HT-29 (cell line): ENCODE results near the gene NLRP9. TPM values are rescaled to one million over a fixed set of nuclear protein-coding genes. Genes with fewer than 3 reads are reported as not detected.

ENCODE experiments used
- DNase-seq: peaks from one replicate; pipeline ENCODE4 v3.0.0-alpha.2; 2015; ENCODE audit warnings: low spot score
- total RNA-seq: library from RNA; depleted of rRNA; stranded (reverse); fragments of >200 nt; shearing (Covaris generic); gene quantifications from 2 replicates; pipeline ENCODE4 v1.2.3, GENCODE V29; 2014

NLRP9 gene
- total RNA-seq, 1 experiment from 2014 or later, result not detected

DNA sequence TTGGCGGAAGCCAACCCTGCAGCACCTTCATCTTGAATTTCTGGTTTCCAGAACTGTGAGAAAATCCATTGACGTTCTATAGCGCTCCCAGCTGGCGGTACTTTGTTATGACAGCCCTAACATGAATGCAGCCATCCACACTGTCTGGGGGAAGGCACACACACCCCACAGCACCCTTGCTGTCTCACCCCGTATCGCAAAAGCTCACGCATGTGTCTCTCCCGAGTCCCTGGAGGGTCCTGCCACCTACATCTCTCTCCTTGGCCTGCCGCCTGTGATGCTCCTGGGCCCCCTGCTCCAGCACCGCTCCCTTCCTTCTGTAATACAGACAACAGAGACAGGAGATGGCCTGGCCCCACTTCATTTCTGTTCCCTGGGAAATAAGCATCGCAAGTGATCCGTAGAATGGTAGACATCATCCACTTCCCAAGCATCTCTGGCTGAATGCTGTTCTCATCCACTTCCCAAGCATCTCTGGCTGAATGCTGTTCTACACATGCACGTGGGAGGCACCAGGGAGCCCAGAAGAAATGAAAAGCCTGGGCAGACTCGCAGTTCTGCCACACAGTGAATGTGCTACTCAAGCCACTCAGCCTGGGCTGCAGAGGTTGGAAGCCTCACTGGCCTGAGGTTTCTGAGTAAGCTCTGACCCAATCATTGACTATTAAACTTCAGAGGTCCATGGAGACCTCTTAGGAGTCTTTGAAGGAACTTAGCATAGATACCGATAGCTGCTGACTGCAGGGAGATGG, 33.5 kb downstream of the NLRP9 start:
- DNase-seq, result peak; percentile 49

DNA sequence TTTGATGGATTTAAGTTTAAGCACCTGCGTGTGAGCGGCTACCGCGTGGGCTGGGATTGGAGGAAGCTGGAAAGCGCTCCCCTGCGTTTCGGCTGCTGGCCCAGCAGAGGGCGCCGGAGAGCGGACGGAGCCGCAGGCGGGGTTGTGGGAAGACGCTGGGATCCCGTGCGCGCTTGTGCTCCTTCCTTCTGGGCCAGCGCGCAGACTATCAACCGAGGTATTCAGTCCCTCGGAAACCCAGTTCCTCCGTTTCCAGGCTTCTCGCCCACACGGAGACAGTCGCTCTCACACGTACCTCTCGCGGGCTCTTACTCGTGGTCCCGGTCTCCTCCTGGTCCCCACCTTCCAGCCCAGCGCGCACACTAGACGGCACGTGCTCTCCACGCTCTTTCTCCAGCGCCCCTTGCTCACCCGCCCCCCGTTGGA, 34.4 kb downstream of the NLRP9 start:
- no peak for DNase-seq

DNA sequence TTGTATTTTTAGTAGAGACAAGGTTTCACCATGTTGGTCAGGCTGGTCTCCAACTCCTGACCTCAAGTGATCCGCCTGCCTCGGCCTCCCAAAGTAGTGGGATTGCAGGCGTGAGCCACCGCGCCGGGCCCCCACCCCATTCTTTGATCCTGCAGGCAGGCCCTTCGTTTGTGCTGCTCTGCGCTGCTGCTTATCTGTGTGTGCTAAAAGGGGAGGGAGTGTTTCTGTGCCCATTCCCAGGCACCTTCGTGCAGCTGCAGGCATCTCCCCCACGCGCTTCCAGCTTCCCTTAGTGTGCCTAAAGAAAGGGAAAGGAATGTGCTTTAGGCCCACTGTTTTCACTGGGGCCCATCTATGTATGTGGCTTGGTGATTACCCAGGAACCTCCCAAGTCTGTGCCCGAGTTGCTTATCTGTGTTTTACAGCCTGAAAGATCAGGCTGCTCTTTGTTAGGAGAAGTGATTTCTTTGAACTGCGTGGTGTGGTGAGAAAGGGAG, 36.0 kb downstream of the NLRP9 start:
- no peak for DNase-seq

DNA sequence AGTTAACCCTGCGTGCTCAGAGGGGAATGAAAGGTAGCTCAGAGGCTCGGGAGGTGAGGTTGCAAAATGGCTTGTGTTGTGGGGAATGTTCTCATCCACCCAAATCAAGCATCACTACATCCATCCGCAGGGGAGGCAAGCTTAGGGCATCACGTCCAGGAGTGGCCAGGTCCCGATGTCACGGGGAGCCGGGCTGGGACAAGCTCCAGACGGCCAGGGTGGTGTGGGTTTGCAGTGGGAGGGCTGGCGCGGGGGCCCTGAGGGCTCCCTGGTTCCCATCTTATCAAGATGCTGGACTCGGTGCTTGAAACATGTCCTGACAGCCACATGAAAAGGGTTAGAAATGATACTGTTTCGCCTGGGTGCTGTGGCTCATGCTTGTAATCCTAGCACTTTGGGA, 37.4 kb downstream of the NLRP9 start:
- no peak for DNase-seq

DNA sequence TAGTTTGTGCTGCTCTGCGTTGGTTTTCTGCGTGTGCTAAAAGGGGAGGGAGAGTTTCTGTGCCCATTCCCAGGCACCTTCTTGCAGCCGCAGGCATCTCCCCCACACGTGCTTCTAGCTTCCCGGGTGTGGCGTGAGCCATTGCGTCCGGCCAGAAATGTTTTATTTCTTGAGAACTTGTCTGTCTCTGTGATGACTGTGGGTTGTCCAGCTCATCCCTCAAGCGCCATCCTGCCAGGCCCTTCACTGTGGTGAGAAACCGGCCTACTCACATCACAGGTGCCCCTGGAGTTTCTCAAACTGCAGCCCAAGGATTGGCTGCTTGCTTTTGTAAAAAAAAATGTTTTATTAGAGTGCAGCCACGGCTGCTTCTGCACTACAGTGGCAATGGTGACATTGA, 39.0 kb downstream of the NLRP9 start:
- DNase-seq, result no peak

DNA sequence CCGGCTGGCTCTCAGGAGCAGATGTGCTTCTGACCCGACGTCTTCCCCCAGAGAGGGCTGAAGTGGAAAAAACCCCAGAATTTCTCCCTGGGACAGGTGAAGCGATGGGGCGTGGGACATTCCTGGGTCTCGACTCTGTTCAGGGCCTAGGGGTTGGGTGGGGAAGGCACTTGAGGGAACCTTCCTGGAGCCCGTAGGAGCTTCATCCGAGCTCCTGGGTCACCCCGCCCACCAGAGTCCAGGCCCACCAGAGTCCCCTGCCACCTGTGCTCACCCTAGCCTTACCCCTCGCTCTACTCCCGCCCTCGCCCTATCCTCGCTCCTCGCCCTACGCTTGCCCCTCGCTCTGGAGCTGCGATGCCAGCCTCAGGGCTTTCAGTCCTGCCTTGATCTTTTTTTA, 39.9 kb downstream of the NLRP9 start:
- DNase-seq, result no peak

DNA sequence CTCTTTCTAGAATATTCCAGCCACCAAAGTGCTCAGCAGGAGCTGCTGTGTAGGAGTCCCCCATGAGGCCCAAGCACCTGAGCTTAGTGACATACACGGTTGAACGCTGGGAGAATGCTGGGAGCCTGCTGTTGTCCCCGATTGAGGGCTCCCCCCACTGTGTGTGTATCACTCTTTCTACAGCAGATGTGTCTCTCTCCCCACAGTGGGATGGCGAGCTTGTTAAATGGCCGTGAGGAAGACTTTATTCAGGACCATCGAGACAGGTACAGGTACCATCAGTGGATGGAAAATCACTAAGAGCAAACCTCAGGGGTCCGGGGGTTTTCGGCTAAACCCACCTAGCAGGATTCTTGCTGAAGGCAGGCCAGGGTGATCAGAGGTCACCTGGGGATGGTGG, 40.5 kb downstream of the NLRP9 start:
- DNase-seq, result no peak

DNA sequence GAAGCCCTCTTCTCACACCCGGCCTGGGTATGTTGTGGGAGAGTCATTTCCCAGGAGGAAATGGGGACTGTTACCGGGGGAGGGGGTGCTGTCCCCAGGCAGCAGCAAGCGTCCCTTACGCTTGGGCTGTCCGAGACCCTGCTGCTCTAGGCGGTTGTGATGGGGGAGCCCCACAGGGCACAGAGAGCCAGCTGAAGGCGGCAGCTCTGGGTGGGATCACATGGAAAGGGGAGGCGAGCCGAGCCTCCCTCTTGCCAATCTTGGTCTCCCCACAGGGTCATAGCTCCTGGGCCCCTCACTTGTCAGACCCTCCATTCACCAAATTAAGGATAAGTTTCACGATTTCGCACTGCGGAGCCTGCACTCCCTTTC, 41.1 kb downstream of the NLRP9 start:
- no peak for DNase-seq

DNA sequence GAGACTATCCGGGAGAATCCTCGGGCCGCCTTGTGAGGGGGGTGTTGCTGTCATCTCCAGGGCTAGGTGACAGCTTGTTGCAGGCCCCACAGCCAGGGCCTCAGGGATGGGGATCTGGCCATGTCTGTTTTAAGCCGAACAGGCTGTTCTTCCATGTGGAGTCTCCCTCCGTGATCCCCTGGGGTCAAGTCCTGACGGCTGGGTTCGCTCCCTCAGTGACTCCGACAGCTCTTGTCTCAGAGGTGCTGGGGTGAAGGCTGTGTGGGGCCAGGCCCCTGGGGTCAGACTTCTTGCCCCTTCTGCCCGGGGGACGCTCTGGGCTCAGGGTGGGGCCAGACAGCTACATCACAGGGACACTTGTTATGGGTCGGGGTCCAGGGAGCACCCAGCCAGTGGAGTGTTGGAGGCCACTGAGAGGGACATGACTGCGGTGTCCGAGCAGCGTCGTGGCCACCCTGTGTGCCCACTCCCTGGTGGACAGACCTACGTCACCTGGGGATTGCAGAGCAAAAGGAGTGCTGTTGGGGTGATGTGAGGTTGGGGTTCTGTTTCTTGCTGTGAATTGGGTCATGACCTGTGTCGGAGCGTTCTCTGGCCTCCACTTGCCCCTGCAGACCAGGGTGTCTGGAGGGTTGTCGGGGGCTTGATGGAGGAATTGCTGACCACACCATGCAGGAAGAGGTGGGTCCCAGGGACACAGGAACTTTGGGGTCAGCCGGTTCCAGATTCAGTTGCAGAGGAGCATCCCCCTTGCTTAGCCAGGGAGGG, 41.7 kb downstream of the NLRP9 start:
- no peak for DNase-seq

DNA sequence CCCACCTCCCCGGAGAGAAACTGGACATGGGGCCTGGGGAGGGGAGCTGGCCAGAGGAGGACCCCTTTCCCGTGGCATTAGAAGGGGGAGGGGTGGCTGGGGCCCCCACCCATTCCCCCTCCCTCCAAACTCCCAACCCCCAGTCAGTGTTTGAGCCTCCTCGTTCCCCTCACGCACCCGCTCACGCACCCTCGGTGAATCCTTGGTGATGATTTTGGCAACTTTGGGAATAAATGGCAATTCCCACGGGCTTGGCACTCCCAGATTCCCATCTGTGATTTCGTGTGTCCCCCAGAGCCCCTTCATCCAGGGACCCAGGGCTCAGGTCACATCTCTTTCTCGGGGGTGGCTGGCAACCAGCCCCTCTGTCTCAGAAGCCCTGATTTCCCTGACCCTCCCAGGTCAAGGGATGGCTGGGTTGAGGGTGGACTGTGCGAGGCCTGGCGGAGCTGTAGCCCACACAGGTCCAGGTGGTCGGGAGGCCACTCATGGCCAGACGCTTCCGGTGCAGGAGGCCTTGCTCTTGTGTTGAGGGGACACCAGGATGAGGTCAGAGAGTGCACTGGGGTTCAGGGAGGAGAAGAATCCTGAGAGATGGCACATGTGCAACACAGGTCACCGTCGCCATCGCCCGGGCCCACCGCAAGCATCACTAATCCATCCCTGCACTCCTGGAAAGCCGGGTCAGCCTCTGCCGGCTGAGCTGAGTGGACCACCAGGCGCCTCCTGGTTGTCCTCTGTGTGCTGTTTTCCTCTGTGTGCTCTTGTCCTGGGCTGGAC, 42.5 kb downstream of the NLRP9 start:
- no peak for DNase-seq

DNA sequence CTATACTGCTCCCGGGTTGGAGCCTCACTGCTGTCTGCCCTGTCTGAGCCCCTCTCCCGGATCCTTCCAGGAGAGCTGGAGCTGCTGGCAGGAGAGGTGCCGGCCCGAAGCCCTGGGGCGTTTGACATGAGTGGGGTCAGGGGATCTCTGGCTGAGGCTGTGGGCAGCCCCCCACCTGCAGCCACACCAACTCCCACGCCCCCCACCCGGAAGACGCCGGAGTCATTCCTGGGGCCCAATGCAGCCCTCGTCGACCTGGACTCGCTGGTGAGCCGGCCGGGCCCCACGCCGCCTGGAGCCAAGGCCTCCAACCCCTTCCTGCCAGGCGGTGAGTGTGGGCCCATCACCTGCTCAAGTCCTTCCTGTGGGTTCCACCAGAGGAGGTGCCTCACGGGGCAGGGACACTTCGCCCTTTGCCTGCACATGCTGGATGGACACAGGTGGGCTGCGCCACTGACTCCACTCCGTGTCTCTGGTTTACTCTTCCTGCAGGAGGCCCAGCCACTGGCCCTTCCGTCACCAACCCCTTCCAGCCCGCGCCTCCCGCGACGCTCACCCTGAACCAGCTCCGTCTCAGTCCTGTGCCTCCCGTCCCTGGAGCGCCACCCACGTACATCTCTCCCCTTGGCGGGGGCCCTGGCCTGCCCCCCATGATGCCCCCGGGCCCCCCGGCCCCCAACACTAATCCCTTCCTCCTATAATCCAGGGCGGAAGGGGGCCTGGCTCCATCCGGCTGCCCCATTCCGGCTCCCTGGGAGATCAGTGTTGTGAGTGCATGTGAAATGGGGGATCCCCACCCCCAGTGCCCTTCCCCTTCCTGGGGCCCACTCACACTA, 43.3 kb downstream of the NLRP9 start:
- no peak for DNase-seq

DNA sequence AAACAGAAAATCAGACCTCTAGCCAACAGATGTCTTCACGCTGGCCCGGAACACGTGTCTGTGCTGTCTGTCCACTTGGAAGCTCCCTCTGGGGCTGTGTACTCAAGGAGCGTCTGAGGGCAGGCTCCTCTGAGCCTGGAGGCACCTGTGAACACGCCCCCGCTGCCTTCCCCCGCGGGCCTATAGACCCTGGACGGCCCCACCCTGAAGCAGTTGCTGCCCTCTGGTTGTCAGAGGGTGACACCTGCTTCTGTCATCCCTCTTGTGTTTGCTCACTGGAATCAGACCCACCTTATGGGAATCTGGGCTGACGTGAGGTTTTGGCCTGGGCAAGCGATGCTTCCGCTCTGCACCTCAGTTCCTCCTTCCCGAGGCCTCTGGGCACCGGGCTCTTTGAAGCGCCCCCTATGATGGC, 44.0 kb downstream of the NLRP9 start:
- no peak for DNase-seq

DNA sequence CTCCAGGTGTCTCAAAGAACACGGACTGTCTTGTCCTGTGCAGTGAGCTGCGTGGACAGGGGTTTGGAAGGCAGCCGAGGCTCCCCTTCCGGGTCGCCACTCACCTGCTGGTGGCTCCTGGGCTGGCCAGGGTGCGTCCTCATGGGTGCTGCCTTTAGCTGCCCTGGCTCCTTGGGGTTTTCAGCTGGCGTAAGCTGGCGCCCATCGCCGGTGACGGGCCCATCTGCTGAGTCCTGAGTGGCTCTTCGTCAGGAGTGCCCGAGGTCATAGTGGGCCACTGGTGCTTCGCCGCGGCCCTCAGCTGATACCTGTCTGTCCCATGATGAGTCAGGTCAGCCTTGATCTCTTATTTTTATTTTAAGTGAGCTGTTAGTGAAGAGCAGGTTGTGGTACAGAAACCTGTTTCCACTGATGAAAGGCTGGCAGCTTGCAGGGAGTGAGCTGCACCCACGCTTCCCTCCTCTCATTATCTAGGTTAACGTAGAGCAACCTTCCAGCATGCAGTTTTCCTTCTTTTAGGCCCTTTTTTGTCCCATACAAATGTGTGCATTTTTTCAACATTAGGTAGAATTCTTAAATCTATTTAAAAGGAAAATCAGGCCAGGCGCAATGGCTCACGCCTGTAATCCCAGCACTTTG, 44.7 kb downstream of the NLRP9 start:
- DNase-seq, result no peak

DNA sequence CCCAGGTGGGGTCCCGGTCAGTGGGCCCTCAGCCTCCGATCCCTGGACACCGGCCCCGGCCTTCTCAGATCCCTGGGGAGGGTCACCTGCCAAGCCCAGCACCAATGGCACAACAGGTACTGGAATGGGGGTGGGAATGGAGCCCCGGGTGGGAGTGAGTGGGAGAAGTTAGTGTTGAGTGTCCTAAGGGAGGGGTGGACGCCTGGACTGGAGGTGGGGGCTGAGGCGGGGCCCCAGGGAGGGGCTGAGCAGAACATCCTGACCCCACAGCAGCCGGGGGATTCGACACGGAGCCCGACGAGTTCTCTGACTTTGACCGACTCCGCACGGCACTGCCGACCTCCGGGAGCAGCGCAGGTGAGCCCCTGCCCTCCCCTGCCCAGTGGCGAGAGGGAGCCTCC, 45.5 kb downstream of the NLRP9 start:
- DNase-seq, result no peak

DNA sequence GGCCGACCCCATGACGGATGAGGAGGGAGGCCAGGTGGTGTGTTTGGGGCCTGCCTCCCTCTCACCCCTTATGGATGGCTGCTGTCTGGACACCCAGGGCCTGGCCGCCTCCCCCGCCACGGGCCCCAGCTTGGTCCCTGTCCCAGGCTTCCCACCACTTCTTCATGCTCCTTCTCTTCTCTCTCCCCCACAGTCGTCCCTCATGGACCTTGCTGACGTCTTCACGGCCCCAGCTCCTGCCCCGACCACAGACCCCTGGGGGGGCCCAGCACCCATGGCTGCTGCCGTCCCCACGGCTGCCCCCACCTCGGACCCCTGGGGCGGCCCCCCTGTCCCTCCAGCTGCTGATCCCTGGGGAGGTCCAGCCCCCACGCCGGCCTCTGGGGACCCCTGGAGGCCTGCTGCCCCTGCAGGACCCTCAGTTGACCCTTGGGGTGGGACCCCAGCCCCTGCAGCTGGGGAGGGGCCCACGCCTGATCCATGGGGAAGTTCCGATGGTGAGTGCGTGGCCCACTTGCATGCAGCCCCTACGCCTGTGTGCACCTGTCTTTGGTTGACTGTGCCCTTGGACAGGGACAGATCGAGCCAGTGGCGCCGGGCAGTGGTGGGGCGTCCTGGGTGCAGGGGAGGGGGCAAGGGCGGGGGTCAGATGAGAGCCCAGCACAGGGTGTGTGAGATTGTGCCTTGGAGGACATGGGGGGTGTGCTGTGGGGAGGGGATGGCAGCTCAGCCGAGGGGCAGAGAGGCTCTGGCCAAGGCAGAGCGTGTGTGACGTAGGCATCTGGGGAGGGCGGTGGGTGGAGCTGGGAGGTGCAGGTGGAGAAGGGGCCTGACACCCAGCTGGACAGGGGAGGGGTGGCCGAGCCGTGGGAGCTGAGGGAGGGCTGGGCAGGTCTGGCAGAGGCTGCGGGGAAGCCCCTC, 46.4 kb downstream of the NLRP9 start:
- DNase-seq, result no peak

DNA sequence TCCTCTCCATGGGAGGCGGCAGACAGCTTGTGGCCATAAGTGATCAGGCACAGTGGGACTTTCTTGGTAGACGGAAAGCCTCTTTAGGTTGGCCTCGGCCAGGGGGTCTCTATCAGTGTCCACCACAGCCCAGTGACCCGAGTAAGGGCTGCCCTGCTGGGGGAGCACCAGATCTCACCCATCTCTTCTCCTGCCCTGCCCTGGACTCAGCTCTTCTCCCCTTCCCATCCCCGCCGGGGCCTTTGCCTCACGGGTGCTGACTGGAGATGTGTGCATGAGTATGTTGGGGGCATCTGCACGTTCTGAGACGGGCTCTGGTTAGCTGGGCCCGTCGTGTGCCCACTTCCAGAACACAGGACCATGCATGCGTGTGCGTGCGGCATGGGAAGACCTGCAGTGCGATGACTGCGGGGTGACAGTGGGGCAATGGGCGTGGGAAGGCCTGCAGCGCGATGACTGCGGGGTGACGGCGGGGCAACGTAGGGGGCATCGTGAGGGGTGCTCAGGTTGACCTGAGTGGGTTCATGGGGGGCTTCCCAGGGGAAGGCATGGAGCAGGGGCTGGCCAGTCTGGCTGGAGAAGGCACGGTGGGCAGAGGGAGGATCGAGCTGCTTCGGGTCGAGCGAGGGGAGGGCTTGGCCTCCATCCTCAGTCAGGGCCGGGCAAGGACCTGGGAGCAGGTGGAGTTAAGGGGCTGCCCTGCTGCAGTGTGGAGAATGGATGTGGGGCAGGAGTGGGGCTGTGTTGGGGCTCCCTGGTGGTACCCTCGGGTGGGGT, 47.2 kb downstream of the NLRP9 start:
- no peak for DNase-seq

DNA sequence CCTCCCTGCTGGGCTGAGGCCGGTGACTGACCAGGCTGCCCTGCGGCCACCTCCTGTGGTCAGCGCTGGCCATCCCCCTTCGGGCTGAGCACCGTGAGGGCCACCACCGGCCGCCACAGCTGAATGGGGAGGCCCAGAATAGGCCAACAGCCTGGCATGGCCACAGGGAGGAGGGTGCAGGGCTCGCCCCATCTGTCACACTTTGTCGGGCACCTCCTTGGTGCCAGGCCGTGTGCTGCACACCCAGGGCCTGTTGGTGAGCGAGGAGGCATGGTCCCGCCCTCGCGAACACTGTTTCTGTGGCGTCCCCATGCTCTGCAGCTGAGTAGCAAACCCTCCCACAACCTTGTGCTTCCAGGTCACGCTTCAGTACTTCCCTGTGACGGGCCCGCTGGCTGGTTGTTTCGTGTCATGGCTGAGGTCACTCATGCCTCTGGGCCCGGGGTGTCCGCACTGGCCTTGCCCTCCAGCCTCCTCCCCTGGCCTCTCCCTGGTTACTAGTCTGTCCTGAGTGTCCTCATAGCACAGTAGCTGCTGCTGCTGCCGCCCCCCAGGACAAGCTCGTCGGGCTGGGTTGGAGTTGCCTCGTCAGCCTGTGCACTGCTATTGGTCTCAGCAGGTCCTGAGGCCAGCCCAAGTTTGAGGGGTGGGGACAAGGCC, 48.0 kb downstream of the NLRP9 start:
- no peak for DNase-seq

DNA sequence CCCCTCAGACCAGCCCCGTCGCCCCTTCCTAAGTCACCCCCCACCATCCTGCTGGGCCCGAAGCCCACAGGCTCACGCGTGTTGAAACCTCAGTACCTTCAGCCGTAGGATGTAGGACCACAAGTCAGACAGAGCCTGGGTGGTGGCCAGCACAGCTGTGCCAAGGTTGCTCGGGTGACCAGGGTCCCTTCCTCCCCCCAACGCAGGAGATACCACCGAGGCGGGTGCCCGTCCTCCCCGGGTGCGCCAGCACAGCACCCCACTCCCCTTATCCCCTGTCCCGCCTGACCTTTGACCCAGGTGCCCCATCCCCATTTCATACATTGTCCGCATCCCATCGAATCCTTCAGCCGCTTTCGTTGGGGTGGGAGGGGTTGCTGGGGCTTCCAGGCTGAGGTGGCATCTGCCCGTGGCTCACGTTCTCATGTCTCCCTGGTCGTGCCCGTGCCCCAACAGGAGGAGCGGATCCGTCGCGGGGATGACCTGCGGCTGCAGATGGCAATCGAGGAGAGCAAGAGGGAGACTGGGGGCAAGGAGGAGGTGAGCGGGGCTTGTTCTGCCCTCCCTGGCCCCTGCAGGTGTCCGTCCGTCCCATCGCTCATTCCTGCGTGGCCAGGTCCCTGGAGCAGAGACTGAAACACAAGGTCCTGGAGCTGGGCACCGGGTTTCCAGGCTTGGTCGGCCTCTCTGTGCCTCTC, 48.6 kb downstream of the NLRP9 start:
- no peak for DNase-seq
